GM19397 (cell line): Measurements from ENCODE around the gene MTOR.
"Not testable (repeated sequence)": the region's sequence is repeated elsewhere in the genome, so short reads cannot be mapped to it uniquely, and the experiment has no call there.

Source experiments
- ATAC-seq: cut with Tn5 transposase; IDR thresholded peaks from one replicate; pipeline ENCODE4 v1.9.1; 2021; ENCODE audit warnings: mild to moderate bottlenecking, moderate library complexity; ENCODE audit not compliant: unreplicated experiment

The MTOR gene

GRCh38 chr1:11125931-11126330, 136.4 kb downstream of the MTOR start:
- ATAC-seq = no peak

GRCh38 chr1:11124965-11125364, 137.4 kb downstream of the MTOR start:
- ATAC-seq = no peak

DNA sequence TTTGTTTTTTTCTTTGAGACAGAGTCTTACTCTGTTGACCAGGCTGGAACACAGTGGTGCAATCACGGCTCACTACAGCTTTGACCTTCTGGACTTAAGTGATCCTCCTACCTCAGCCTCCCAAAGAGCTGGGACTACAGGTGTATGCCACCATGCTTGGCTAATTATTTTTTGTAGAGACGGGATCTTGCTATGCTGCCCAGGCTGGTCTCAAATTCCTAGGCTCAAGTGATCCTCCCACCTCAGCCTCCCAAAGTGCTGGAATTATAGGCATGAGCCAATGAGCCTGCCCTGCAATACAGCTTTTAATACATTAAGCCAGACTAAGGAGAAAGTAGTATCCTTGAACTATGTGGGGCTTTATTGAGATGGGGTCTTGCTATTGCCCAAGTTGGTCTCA, 146.0 kb downstream of the MTOR start:
- no peak for ATAC-seq

DNA sequence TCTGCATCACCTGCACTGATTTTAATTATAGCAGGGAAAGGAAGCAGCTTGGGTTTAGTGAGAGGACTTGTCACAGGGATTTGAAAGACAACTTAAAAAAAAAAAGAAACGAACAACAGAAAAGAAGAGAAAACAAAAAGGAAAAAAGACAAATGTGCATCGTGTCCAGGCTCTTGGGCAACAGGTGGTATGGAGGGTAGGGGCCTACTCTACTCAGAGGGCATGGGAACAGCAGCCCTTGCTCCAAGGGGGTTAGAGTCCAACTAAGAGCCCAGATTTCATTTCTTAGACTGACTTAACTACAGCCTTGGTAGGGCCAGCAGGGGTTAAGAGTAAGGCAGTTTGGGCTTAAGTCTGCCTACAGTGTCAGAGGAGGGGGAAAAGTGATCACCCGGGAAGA, 147.4 kb downstream of the MTOR start:
- ATAC-seq = no peak

DNA sequence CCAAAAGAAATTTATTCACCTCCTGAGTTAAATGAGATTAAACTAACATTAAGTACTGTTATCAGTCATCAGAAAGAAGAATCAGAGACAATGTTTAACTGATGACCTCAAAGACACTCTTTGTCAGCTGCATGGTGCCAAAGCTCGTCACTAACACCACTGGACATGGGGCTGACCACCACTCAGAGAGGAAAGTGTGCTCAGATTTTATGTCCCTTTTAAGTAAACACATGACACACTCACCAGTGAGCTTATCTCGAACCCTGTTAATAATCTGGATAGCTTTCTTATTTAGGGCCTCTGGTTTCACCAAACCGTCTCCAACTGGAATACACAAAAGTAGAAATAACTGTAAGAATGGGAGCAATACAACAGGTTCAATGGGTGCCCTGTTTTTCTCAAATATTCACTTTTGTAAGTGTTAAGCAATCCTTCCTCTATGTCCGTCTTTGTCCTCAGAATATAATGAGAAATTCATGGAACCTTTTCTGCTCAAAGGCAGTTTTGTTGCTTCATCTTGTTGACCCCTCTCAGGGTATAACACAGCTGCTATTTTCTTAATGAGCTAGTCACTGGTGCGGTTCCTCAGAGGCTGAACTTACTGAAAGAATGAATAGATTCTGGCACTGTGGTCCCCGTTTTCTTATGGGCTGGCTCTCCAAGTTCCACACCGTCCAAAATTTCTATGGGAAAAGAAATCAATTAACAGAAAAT, 153.1 kb downstream of the MTOR start:
- no peak for ATAC-seq

DNA sequence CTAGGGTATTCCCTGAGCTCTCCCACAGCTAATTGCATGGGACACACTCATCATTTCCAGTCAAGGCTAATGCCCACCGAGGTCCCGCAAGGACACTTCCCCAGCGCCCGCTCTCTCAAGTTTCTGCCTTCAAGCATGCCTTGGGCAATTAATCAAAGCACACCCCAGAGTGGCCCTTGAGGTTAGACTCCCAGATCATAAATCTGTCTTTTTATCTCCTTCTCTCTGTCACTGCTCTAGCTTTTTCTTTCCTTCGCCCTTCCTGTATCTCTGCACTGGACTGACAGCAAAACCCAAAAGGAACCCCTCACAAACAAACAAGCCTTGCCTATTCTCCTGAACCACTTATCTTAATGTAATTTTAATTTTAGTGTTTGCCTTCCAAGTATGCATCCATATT, 154.8 kb downstream of the MTOR start:
- no peak for ATAC-seq

DNA sequence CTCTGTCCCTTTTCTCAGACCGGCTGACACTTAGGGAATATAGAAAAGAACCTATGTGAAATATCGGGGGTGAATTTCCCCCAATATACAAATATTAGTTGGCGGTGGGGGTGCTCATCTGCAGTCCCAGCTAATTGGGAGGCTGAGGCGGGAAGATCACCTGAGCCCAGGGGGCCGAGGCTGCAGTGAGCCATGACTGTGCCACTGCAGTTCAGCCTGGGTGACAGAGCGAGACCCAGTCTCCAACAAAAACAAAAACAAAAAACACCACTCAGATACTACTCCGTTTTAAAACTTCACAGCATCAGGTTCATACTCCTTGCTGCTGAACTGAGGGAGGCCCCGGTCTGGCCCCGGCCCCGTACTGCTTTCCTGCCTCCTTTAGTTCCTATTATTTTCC, 156.8 kb downstream of the MTOR start:
- no peak for ATAC-seq

DNA sequence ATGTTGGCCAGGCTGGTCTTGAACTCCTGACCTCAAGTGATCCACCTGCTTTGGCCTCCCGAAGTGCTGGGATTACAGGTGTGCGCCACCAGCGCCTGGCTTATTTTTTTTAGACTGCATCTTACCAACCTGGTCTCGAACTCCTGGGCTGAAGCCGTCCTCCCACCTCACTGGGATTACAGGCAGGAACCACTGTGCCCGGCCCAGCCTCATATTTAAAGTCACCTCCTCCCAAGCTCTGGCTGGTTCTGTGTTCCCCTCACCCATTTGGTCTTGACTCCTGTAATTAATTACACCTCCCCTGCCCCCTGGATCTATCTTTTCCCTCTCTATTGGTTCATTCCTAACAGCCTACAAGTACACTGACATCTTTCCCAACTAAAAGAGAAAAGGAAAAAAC, 161.0 kb downstream of the MTOR start:
- ATAC-seq = no peak

DNA sequence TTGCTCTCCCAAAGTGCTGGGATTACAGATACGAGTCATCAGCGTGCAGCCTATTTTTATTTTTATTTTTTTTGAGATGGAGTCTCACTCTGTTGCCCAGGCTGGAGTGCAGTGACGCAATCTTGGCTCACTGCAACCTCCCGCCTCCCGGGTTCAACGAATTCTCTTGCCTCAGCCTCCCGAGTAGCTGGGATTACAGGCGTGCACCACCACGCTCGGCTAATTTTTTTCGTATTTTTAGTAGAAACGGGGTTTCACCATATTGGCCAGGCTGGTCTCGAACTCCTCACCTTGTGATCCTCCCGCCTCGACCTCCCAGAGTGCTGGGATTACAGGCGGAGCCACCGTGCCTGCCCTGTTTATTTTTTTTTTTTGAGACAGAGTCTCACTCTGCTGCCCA, 161.5 kb downstream of the MTOR start:
- ATAC-seq = not testable (repeated sequence)

GRCh38 chr1:11100149-11100493, 162.2 kb downstream of the MTOR start:
- no peak for ATAC-seq

- ATAC-seq = peak; percentile 91
Observed at GRCh38 chr1:11099310-11100148, 162.8 kb downstream of the MTOR start, which contains the start of gene EXOSC10. Gene EXOSC10, minus strand, starts transcription at chr1:11099869. Its CDS starts 38 bp downstream, at chr1:11099831.

DNA sequence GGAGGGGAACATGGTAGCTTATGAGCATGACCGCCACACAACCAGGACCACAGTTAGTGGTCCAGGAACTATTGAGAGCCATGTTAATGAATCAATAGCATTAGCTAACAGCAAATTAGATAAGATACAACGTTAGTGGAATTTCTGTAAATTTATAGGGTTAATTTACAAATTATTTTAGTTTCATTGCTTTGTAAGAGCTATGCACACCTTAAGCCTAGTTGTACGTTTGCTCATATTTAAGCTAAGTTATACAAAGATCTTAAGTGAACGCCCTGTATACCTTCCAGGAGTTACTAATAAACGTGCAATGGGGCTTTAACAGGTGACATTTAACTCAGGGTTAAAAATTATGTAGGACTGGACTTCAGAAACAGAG, 163.4 kb downstream of the MTOR start:
- ATAC-seq = no peak

GRCh38 chr1:11083784-11084183, 178.6 kb downstream of the MTOR start:
- ATAC-seq = not testable (repeated sequence)

DNA sequence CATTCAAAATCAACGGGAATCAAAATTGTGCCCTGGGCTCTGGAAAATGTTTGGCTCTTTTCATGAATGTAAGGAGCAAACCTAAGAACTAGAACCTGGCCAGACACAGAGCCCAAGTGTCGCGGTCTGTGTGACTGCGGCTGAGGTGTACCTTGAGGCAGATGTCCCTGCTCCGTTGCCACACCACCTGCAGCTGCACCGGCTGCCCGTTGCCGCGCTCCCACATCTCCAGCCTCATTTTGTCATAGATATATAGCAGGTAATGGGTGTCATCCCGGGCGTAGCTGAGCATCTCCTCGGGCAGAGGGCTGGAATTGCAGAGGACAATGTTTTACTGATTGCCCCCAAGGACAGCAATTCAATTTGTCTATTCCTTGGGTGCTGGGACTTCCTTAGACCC, 181.4 kb downstream of the MTOR start:
- no peak for ATAC-seq

DNA sequence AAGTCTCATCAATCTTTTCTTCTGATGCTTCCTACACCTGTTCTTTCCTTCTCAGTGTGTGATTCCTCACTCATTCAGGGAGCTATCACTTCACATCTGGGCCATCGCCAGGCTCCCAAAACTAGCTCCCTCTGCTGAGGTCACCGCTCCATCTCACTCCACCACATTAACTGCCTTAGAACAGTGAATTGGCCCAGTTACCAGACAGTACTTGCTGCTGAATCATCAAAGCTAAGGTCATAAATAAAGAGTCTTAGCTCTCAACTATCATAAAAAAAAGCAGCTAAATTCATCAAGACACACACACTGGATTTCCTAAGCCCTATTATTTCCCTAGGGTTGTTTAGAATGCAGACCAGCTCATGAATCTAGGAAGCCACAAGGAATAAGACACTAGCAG, 183.7 kb downstream of the MTOR start:
- no peak for ATAC-seq

- ATAC-seq = not testable (repeated sequence)
Observed at GRCh38 chr1:11073398-11073797, 189.0 kb downstream of the MTOR start.

GRCh38 chr1:11072216-11072917, 190.0 kb downstream of the MTOR start:
- ATAC-seq = no peak

GRCh38 chr1:11071463-11072215, 190.7 kb downstream of the MTOR start:
- ATAC-seq = no peak

DNA sequence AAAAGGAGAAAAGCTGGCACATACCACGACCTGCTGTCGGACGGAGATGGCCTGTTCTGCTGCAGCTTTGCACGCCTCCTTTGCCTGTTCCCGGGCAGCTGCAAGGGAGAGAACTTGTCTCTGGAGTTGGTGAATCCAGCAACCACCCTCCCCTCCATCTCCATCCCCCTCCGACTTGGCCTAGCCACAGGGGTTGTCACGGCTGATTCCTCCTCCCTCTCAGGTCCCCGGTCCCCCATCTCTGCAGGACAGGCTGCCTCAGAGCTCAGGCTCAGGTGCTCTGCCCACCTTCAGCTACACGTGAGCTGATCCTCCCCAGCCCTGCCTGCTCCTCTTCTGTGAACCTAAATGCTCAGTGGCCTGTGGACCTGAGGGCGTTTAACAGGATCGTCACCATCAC, 191.5 kb downstream of the MTOR start:
- no peak for ATAC-seq

- ATAC-seq = no peak
Observed at GRCh38 chr1:11068600-11069473, 193.5 kb downstream of the MTOR start.
